DMS79 (cell line): Measurements from ENCODE around the gene ORMDL2.
"Not testable (repeated sequence)": the region's sequence is repeated elsewhere in the genome, so short reads cannot be mapped to it uniquely, and the experiment has no call there.

Experiments used
- DNase-seq: peaks from one replicate; lab custom pipeline; 2025; lab: John Stamatoyannopoulos, UW

ORMDL2 gene

DNA sequence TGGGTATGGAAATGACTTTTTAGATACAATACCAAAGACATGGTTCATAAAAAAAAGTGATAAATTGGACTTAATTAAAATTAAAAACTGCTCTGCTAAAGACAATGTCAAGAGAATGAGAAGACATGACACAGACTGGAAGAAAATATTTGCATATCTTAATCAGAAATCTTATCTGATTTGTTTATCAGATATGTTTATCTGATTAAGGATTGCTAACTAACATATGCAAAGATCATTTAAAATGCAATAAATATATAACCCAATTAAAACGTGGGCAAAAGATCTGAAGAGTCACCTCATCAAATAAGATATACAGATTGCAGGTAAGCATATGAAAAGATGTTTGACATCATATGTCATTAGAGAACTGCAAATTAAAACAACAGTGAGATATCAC lies 34.9 kb downstream of the ORMDL2 start:
- DNase-seq: no peak

DNA sequence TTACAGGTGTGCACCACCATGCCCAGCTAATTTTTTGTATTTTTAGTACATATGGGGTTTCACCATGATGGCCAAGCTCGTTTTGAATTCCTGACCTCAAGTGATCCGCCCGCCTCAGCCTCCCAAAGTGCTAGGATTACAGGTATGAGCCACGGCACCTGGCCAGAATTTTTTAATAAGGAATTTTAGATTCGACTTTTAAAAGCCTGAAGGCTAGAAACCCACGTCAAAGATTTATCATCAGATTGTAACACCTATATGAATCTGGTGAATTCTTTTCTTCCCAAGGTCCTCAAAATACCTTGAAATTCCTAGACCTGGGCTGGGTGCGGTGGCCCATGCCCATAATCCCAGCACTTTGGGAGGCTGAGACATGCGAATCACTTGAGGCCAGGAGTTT lies 43.6 kb downstream of the ORMDL2 start:
- DNase-seq: no peak

- no peak for DNase-seq
Measured at GRCh38 chr12:55861871-55862270, 44.0 kb downstream of the ORMDL2 start.

GRCh38 chr12:55862286-55862685 lies 44.4 kb downstream of the ORMDL2 start:
- no peak for DNase-seq

DNA sequence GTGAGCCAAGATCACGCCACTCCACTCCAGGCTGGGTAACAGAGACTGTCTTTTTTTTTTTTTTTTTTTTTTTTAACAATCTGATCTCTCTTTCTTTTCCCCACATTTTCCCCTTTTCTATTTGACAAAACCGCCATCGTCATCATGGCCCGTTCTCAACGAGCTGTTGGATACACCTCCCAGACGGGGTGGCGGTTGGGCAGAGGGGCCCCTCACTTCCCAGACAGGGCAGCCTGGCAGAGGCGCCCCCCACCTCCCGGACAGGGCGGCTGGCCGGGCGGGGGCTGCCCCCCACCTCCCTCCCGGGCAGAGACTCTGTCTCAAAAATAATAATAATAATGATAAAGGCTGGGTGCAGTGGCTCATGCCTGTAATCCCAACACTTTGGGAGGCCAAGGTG lies 45.1 kb downstream of the ORMDL2 start:
- not testable (repeated sequence) for DNase-seq

DNA sequence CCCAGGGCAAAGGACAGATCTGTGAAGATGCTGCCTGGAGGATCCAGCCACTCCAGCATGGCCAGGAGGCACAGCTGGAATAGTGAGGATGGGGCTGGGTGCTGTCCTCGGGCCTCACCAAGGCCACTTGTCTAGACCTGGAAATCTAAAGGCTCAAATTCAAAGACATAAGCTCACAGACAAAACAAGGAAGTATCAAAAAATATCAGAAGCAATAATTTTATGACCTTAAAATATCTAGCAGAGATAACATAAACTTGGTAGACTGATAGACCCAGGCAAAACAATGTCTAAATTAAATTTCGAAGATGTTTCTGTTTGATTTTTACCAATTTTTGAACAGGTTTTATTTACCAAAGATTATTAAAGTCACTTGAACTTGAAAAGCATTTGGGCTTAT lies 47.5 kb downstream of the ORMDL2 start:
- no peak for DNase-seq

DNA sequence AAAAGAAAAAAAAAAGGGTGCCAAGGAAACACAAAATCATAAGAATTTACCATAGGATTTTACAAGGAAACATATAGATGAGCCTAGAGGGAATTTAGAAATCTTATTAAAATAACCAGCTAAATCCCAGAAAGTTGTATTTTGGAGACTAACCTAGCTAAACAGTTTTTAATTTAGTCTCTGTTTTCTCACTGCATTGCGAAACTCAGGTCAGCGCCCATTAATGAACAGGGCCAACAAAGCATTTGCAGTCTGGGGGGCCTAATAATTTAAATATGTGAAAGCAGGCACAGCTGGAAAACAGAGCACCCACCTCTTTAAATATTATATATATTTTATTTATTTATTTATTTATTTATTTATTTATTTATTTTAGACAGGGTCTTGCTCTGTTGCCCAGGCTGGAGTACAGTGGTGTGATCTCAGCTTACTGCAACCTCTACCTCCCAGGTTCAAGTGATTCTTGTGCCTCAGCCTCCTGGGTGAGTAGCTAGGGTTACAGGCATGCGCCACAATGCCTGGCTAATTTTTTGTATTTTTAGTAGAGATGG lies 48.7 kb downstream of the ORMDL2 start:
- DNase-seq: not testable (repeated sequence)
